ENCODE measurements around the gene TNFRSF12A. TPM values are rescaled to one million over a fixed set of nuclear protein-coding genes. Genes with fewer than 3 reads are reported as not detected.
A peak's percentile ranks its signal among the peaks of the same experiment; 100 is the strongest.

Gene TNFRSF12A
- total and polyA plus RNA-seq, 2 of the 8 experiments (the other 6 are each of a cell fraction or from before 2014, with no cell fraction given) = 81.0 to 82.5 TPM

- TF ChIP-seq CTCF (IDR thresholded peaks at IDR 0.05; ENCODE audit: control extremely low read depth in 1 of 3, insufficient read depth in 1 of 3, low read depth in 1 of 3, low read length in 3 of 3) = no peak
- TF ChIP-seq SIN3A (conservative IDR thresholded peaks at IDR 0.05 in 1 of 2, IDR thresholded peaks at IDR 0.05 in 1 of 2; ENCODE audit: low read depth in 1 of 2, low read length in 2 of 2) = 0 out of 4 replicates have a peak, but pooled peaks of 1 of the 2 experiments have one; percentile 14
- peak; percentile 98 for TF ChIP-seq JUND (IDR thresholded peaks at IDR 0.05; ENCODE audit: low read length)
- no peak; the same call in 1 of the 2 replicates for TF ChIP-seq POLR2AphosphoS5 (IDR thresholded peaks at IDR 0.05; ENCODE audit: low read depth, low read length)
- peak; percentile 89 for TF ChIP-seq EGR1 (IDR thresholded peaks at IDR 0.05; ENCODE audit: borderline replicate concordance, low read depth, low read length)
- no peak for TF ChIP-seq NANOG (IDR thresholded peaks at IDR 0.05; ENCODE audit: insufficient read depth, low read depth, low read length, poor library complexity, severe bottlenecking)
Observed at GRCh38 chr16:3022208-3022683, 2.1 kb downstream of the TNFRSF12A start (continued).
